ENCODE measurements around the gene UQCRQ. TPM values are rescaled to one million over a fixed set of nuclear protein-coding genes. Genes with fewer than 3 reads are reported as not detected.
A peak's percentile ranks its signal among the peaks of the same experiment; 100 is the strongest.

UQCRQ gene
- total RNA-seq, 1 donor = 134 TPM

- peak; percentile 17 for DNase-seq (ENCODE audit: low read depth)
- no peak overlapping the region for H3K4me3 ChIP-seq (ENCODE audit: low read depth, low read length)
- TF ChIP-seq CTCF (IDR thresholded peaks at IDR 0.05; ENCODE audit: insufficient read depth, low read depth, low read length) = no peak
Measured at GRCh38 chr5:132887283-132887682, 20.8 kb downstream of the UQCRQ start.

GRCh38 chr5:132889501-132889900 is 23.1 kb downstream of the UQCRQ start:
- no peak overlapping the region for H3K4me3 ChIP-seq (ENCODE audit: low read depth, low read length)
- no peak for TF ChIP-seq CTCF (IDR thresholded peaks at IDR 0.05; ENCODE audit: insufficient read depth, low read depth, low read length)
- DNase-seq (ENCODE audit: low read depth) = no peak

GRCh38 chr5:132890817-132891216 is 24.4 kb downstream of the UQCRQ start:
- DNase-seq (ENCODE audit: low read depth) = no peak
- H3K4me3 ChIP-seq (ENCODE audit: low read depth, low read length) = no peak overlapping the region
- no peak for TF ChIP-seq CTCF (IDR thresholded peaks at IDR 0.05; ENCODE audit: insufficient read depth, low read depth, low read length)

GRCh38 chr5:132895719-132896305 is 29.4 kb downstream of the UQCRQ start:
- no peak overlapping the region for H3K4me3 ChIP-seq (ENCODE audit: low read depth, low read length)
- DNase-seq (ENCODE audit: low read depth) = no peak
- TF ChIP-seq CTCF (IDR thresholded peaks at IDR 0.05; ENCODE audit: insufficient read depth, low read depth, low read length) = no peak

- DNase-seq (ENCODE audit: low read depth) = no peak
- TF ChIP-seq CTCF (IDR thresholded peaks at IDR 0.05; ENCODE audit: insufficient read depth, low read depth, low read length) = no peak
- H3K4me3 ChIP-seq (ENCODE audit: low read depth, low read length) = no peak overlapping the region
Measured at GRCh38 chr5:132896685-132897084, 30.2 kb downstream of the UQCRQ start.

- no peak overlapping the region for H3K4me3 ChIP-seq (ENCODE audit: low read depth, low read length)
- no peak for DNase-seq (ENCODE audit: low read depth)
- TF ChIP-seq CTCF (IDR thresholded peaks at IDR 0.05; ENCODE audit: insufficient read depth, low read depth, low read length) = no peak
Measured at GRCh38 chr5:132898094-132898493, 31.7 kb downstream of the UQCRQ start.

- DNase-seq (ENCODE audit: low read depth) = no peak
- TF ChIP-seq CTCF (IDR thresholded peaks at IDR 0.05; ENCODE audit: insufficient read depth, low read depth, low read length) = no peak
- H3K4me3 ChIP-seq (ENCODE audit: low read depth, low read length) = no peak overlapping the region
Measured at GRCh38 chr5:132901036-132901435, 34.6 kb downstream of the UQCRQ start.

Data from fibroblast of villous mesenchyme (primary cell).